CD4-positive, alpha-beta T cell treated with Interferon alpha-2 for 1 hour (primary cell): ENCODE results near the gene TUG1.

Experiments used
- DNase-seq, 2 donors: peaks; one replicate each; pipeline ENCODE4 v3.0.0-alpha.2; 2020 to 2022

Gene TUG1

DNA sequence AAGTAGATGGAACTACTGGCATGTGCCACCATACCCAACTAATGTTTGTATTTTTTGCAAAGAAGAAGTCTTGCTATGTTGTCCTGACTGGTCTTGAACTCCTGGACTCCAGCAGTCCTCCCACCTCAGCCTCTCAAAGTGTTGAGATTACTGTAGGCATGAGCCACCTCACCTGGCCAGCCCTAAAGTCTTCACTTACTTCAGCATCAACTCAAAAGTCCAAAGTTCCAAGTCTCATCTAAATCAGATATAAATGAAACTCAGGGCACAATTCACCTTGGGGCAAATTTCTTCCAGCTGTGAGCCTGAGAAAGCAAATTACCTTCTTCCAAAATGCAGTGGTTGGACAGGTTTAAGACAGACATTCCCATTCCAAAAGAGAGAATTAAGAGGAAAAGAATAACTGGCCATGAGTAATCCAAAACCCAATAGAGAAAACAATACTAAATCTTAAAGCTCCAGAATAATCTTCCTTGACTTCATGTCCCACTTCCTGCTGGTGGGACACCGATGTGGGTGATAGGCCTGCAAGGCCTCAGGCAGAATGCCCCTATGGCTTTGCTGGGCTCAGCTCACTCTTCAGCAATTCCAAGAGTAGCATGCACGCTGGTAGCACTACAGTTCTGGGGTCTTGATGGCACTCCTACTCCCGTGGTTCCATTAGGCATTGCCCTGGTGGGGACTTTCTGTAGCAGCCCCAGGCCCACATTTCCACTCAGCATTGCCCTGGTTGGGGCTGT is 50.3 kb downstream of the TUG1 start:
- DNase-seq = no peak

DNA sequence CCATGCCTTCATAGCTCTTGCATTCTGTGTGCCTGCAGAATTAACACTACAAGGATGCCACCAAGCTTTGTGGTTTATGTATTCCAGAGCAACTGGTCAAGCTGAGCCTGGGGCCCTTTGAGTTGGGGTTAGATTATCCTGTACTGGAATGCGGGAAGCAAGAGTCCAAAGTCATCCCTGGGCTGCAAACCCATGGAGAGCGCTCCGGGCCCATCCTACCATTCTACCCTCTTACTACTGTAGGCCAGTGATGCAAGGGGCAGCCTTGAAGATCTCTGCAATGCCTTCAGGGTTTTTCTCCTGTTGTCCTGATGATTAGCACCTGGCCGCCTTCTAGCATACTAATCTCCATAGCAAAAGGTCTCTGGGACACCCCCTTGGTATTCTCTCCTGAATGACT is 51.3 kb downstream of the TUG1 start:
- no peak for DNase-seq

DNA sequence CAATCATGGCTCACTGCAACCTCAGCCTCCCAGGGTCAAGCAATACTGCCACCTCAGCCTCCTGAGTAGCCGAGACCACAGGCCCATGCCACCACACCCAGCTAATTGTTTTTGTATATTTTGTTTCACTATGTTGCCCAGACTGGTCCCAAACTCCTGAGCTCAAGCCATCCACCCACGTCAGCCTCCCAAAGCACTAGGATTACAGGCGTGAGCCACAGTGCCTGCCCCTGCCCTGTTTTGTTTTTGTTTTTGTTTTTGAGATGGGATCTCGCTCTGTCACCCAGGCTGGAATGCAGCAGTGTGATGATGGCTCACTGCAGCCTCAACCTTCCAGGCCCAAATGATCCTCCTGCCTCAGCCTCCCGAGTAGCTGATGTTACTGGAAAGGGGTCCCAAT is 53.5 kb downstream of the TUG1 start:
- DNase-seq = no peak
